ENCODE data around the gene HDC.

Gene HDC

GRCh38 chr15:50252556-50252955 is 13.0 kb downstream of the HDC start:
- H4K5ac ChIP-seq (ENCODE audit: low read length), result no peak overlapping the region
- no peak overlapping the region for H3K56ac ChIP-seq (ENCODE audit: low read length)
- no peak overlapping the region for H3K4ac ChIP-seq (ENCODE audit: low read depth, low read length)
- no peak overlapping the region for H3K4me2 ChIP-seq (ENCODE audit: low read length)
- no peak overlapping the region for H4K8ac ChIP-seq (ENCODE audit: low read depth, low read length)
- WGBS (ENCODE audit: extremely low coverage, insufficient coverage, low lambda C conversion rate), result no CpG with 5 or more reads among the region's 11 CpGs
- no peaks in the 10 kb centered on the region for H3K4me1 ChIP-seq (ENCODE audit: control insufficient read depth, low read depth, low read length)
- H3K79me1 ChIP-seq (ENCODE audit: low read length), result no peaks in the 10 kb centered on the region
- no peak overlapping the region for H3K4me3 ChIP-seq (ENCODE audit: low read length)
- no peak overlapping the region for H2BK15ac ChIP-seq (replicated peaks; ENCODE audit: low read depth)
- DNase-seq, result no peak
- no peak overlapping the region for H2BK5ac ChIP-seq (ENCODE audit: low read length)
- no peaks in the 10 kb centered on the region for H3K79me2 ChIP-seq (ENCODE audit: control insufficient read depth, insufficient read depth, low read length)
- H3K18ac ChIP-seq (ENCODE audit: low read length), result no peak overlapping the region
- H3K23ac ChIP-seq (ENCODE audit: low read length), result no peak overlapping the region
- H2AK5ac ChIP-seq (ENCODE audit: low read length), result no peak overlapping the region
- H3K27ac ChIP-seq (ENCODE audit: low read depth, low read length), result no peak overlapping the region
- no peaks in the 10 kb centered on the region for H3K36me3 ChIP-seq (ENCODE audit: control insufficient read depth, insufficient read depth, low read length)
- H3K9ac ChIP-seq (ENCODE audit: low read length), result no peak overlapping the region
- no peak overlapping the region for H2BK120ac ChIP-seq (ENCODE audit: low read depth, low read length)
- no peaks in the 10 kb centered on the region for H3K27me3 ChIP-seq (ENCODE audit: insufficient read depth, low read length, poor library complexity)

- Histone ChIP-seq H2BK5ac (ENCODE audit: low read length) (no peak overlapping the region), H3K56ac (ENCODE audit: low read length) (no peak overlapping the region), H3K36me3 (ENCODE audit: control insufficient read depth, insufficient read depth, low read length) (no peaks in the 10 kb centered on the region), H3K4me1 (ENCODE audit: control insufficient read depth, low read depth, low read length) (no peaks in the 10 kb centered on the region), H3K27me3 (ENCODE audit: insufficient read depth, low read length, poor library complexity) (no peaks in the 10 kb centered on the region), H4K8ac (ENCODE audit: low read depth, low read length) (no peak overlapping the region), H2BK120ac (ENCODE audit: low read depth, low read length) (no peak overlapping the region), H4K5ac (ENCODE audit: low read length) (no peak overlapping the region), H3K9ac (ENCODE audit: low read length) (no peak overlapping the region), H3K27ac (ENCODE audit: low read depth, low read length) (no peak overlapping the region), H3K18ac (ENCODE audit: low read length) (no peak overlapping the region), H3K23ac (ENCODE audit: low read length) (no peak overlapping the region), H2AK5ac (ENCODE audit: low read length) (no peak overlapping the region), H3K79me2 (ENCODE audit: control insufficient read depth, insufficient read depth, low read length) (no peaks in the 10 kb centered on the region), H2BK15ac (replicated peaks; ENCODE audit: low read depth) (no peak overlapping the region), H3K79me1 (ENCODE audit: low read length) (no peaks in the 10 kb centered on the region), H3K4ac (ENCODE audit: low read depth, low read length) (no peak overlapping the region), H3K4me2 (ENCODE audit: low read length) (no peak overlapping the region), H3K4me3 (ENCODE audit: low read length) (no peak overlapping the region)
- DNase-seq, result no peak
- no CpG with 5 or more reads among the region's 11 CpGs for WGBS (ENCODE audit: extremely low coverage, insufficient coverage, low lambda C conversion rate)
Measured at GRCh38 chr15:50251638-50252182, 13.8 kb downstream of the HDC start.

GRCh38 chr15:50250760-50251394 is 14.6 kb downstream of the HDC start:
- Histone ChIP-seq H3K56ac (ENCODE audit: low read length) (no peak overlapping the region), H3K79me2 (ENCODE audit: control insufficient read depth, insufficient read depth, low read length) (no peaks in the 10 kb centered on the region), H3K4me2 (ENCODE audit: low read length) (no peak overlapping the region), H3K4ac (ENCODE audit: low read depth, low read length) (no peak overlapping the region), H3K4me1 (ENCODE audit: control insufficient read depth, low read depth, low read length) (no peaks in the 10 kb centered on the region), H2BK5ac (ENCODE audit: low read length) (no peak overlapping the region), H2AK5ac (ENCODE audit: low read length) (no peak overlapping the region), H4K8ac (ENCODE audit: low read depth, low read length) (no peak overlapping the region), H3K27me3 (ENCODE audit: insufficient read depth, low read length, poor library complexity) (no peaks in the 10 kb centered on the region), H2BK15ac (replicated peaks; ENCODE audit: low read depth) (no peak overlapping the region), H3K18ac (ENCODE audit: low read length) (no peak overlapping the region), H2BK120ac (ENCODE audit: low read depth, low read length) (no peak overlapping the region), H3K36me3 (ENCODE audit: control insufficient read depth, insufficient read depth, low read length) (no peaks in the 10 kb centered on the region), H4K5ac (ENCODE audit: low read length) (no peak overlapping the region), H3K23ac (ENCODE audit: low read length) (no peak overlapping the region), H3K79me1 (ENCODE audit: low read length) (no peaks in the 10 kb centered on the region), H3K27ac (ENCODE audit: low read depth, low read length) (no peak overlapping the region), H3K4me3 (ENCODE audit: low read length) (no peak overlapping the region), H3K9ac (ENCODE audit: low read length) (no peak overlapping the region)
- DNase-seq, result no peak
- WGBS (ENCODE audit: extremely low coverage, insufficient coverage, low lambda C conversion rate), result no CpG with 5 or more reads among the region's 6 CpGs

GRCh38 chr15:50249704-50250103 is 15.8 kb downstream of the HDC start:
- Histone ChIP-seq H4K5ac (ENCODE audit: low read length) (no peak overlapping the region), H3K79me1 (ENCODE audit: low read length) (no peaks in the 10 kb centered on the region)
- WGBS (ENCODE audit: extremely low coverage, insufficient coverage, low lambda C conversion rate), result no CpG with 5 or more reads among the region's 2 CpGs

GRCh38 chr15:50248994-50249582 is 16.4 kb downstream of the HDC start:
- H3K4me3 ChIP-seq (ENCODE audit: low read length), result no peak overlapping the region
- H3K27ac ChIP-seq (ENCODE audit: low read depth, low read length), result no peak overlapping the region
- no peak overlapping the region for H3K4ac ChIP-seq (ENCODE audit: low read depth, low read length)
- no CpG with 5 or more reads among the region's 4 CpGs for WGBS (ENCODE audit: extremely low coverage, insufficient coverage, low lambda C conversion rate)
- no peak overlapping the region for H3K4me2 ChIP-seq (ENCODE audit: low read length)
- H2BK5ac ChIP-seq (ENCODE audit: low read length), result no peak overlapping the region
- H2BK120ac ChIP-seq (ENCODE audit: low read depth, low read length), result no peak overlapping the region
- no peak overlapping the region for H2AK5ac ChIP-seq (ENCODE audit: low read length)
- no peak for DNase-seq
- H4K8ac ChIP-seq (ENCODE audit: low read depth, low read length), result no peak overlapping the region
- no peak overlapping the region for H3K9ac ChIP-seq (ENCODE audit: low read length)
- no peak overlapping the region for H2BK15ac ChIP-seq (replicated peaks; ENCODE audit: low read depth)
- H3K18ac ChIP-seq (ENCODE audit: low read length), result no peak overlapping the region
- H3K4me1 ChIP-seq (ENCODE audit: control insufficient read depth, low read depth, low read length), result no peaks in the 10 kb centered on the region
- H3K79me1 ChIP-seq (ENCODE audit: low read length), result no peaks in the 10 kb centered on the region
- H3K27me3 ChIP-seq (ENCODE audit: insufficient read depth, low read length, poor library complexity), result no peaks in the 10 kb centered on the region
- H3K56ac ChIP-seq (ENCODE audit: low read length), result no peak overlapping the region
- H3K23ac ChIP-seq (ENCODE audit: low read length), result no peak overlapping the region
- H3K36me3 ChIP-seq (ENCODE audit: control insufficient read depth, insufficient read depth, low read length), result no peaks in the 10 kb centered on the region
- H3K79me2 ChIP-seq (ENCODE audit: control insufficient read depth, insufficient read depth, low read length), result no peaks in the 10 kb centered on the region
- no peak overlapping the region for H4K5ac ChIP-seq (ENCODE audit: low read length)

More at GRCh38 chr15:50249704-50250103, 15.8 kb downstream of the HDC start:
- no peaks in the 10 kb centered on the region for H3K36me3 ChIP-seq (ENCODE audit: control insufficient read depth, insufficient read depth, low read length)
- H3K27me3 ChIP-seq (ENCODE audit: insufficient read depth, low read length, poor library complexity), result no peaks in the 10 kb centered on the region
- H2BK15ac ChIP-seq (replicated peaks; ENCODE audit: low read depth), result no peak overlapping the region
- H3K27ac ChIP-seq (ENCODE audit: low read depth, low read length), result no peak overlapping the region
- no peak overlapping the region for H4K8ac ChIP-seq (ENCODE audit: low read depth, low read length)
- no peak overlapping the region for H3K56ac ChIP-seq (ENCODE audit: low read length)
- H3K9ac ChIP-seq (ENCODE audit: low read length), result no peak overlapping the region
- H3K4me2 ChIP-seq (ENCODE audit: low read length), result no peak overlapping the region
- H2AK5ac ChIP-seq (ENCODE audit: low read length), result no peak overlapping the region
- H3K18ac ChIP-seq (ENCODE audit: low read length), result no peak overlapping the region
- H3K4me1 ChIP-seq (ENCODE audit: control insufficient read depth, low read depth, low read length), result no peaks in the 10 kb centered on the region
- no peak overlapping the region for H3K4me3 ChIP-seq (ENCODE audit: low read length)
- no peak for DNase-seq
- no peak overlapping the region for H2BK5ac ChIP-seq (ENCODE audit: low read length)
- H3K79me2 ChIP-seq (ENCODE audit: control insufficient read depth, insufficient read depth, low read length), result no peaks in the 10 kb centered on the region
- H3K23ac ChIP-seq (ENCODE audit: low read length), result no peak overlapping the region
- H3K4ac ChIP-seq (ENCODE audit: low read depth, low read length), result no peak overlapping the region
- no peak overlapping the region for H2BK120ac ChIP-seq (ENCODE audit: low read depth, low read length)

Data from mesendoderm (in vitro differentiated cells).